CD14-positive monocyte (primary cell): ENCODE measurements around the gene OLFM2. TPM values are rescaled to one million over a fixed set of nuclear protein-coding genes. Genes with fewer than 3 reads are reported as not detected.

Experiments used
- DNase-seq, 3 donors: peaks; one replicate each; pipeline ENCODE4 v3.0.0-alpha.2; 2011 to 2022
- H2AFZ ChIP-seq: 2 replicates; pipeline ENCODE4 v1.6.0; 2012; ENCODE audit warnings: mild to moderate bottlenecking, low read depth, low read length, inconsistent platforms; ENCODE audit not compliant: insufficient read depth, poor library complexity, severe bottlenecking
- H3K27ac ChIP-seq, 2 donors: 1 replicate in 1 of 2; 2 replicates in 1 of 2; pipeline ENCODE4 v1.5.1; 2012 to 2013; ENCODE audit warnings: low read length in 2 of 2, control low read depth in 1 of 2, inconsistent platforms in 1 of 2, low read depth in 1 of 2, mild to moderate bottlenecking in 1 of 2
- H3K27me3 ChIP-seq, 2 donors: one replicate each; pipeline versions ENCODE4 v1.6.0 to v1.6.1; 2011 to 2013; ENCODE audit warnings: low read length in 2 of 2; ENCODE audit not compliant: control insufficient read depth in 2 of 2, insufficient read depth in 2 of 2
- H3K36me3 ChIP-seq, 2 donors: replicated peaks in 1 of 2; 1 replicate in 1 of 2; 2 replicates in 1 of 2; pipeline versions ENCODE4 v1.5.1 to v1.6.1; 2012 to 2013; ENCODE audit warnings: low read length in 2 of 2, control low read depth in 1 of 2, inconsistent platforms in 1 of 2, mild to moderate bottlenecking in 1 of 2; ENCODE audit not compliant: insufficient read depth in 2 of 2, control insufficient read depth in 1 of 2
- H3K4me1 ChIP-seq, 2 donors: 1 replicate in 1 of 2; 2 replicates in 1 of 2; pipeline versions ENCODE4 v1.5.1 to v1.6.1; 2012 to 2013; ENCODE audit warnings: low read length in 2 of 2, control low read depth in 1 of 2, inconsistent platforms in 1 of 2, mild to moderate bottlenecking in 1 of 2, moderate library complexity in 1 of 2; ENCODE audit not compliant: insufficient read depth in 2 of 2, control insufficient read depth in 1 of 2
- H3K4me2 ChIP-seq: replicated peaks from 2 replicates; pipeline ENCODE3; 2012; ENCODE audit warnings: low read length, moderate library complexity, mild to moderate bottlenecking; ENCODE audit not compliant: poor library complexity, severe bottlenecking; ENCODE audit errors: extremely low read depth
- H3K4me3 ChIP-seq, 3 experiments: fragments of 200-600 bp in 1 of 3; sonication (generic) in 1 of 3; replicated peaks in 1 of 3; 1 replicate in 2 of 3; 2 replicates in 1 of 3; pipeline ENCODE4 v1.5.1; 2011 to 2013; ENCODE audit warnings: low read length in 3 of 3, mild to moderate bottlenecking in 3 of 3, control low read depth in 2 of 3, low read depth in 2 of 3, inconsistent platforms in 1 of 3, moderate library complexity in 1 of 3
- H3K79me2 ChIP-seq: 2 replicates; pipeline ENCODE4 v1.6.0; 2012; ENCODE audit warnings: mild to moderate bottlenecking, control low read depth, inconsistent platforms, low read length, moderate library complexity; ENCODE audit not compliant: insufficient read depth
- H3K9ac ChIP-seq: 2 replicates; pipeline ENCODE4 v1.6.0; 2017; ENCODE audit warnings: low read length, mild to moderate bottlenecking; ENCODE audit not compliant: insufficient read depth, poor library complexity, severe bottlenecking
- H3K9me3 ChIP-seq, 2 donors: replicated peaks in 1 of 2; 1 replicate in 1 of 2; 2 replicates in 1 of 2; pipeline versions ENCODE4 v1.5.1 to v1.6.1; 2012 to 2013; ENCODE audit warnings: low read length in 2 of 2, control low read depth in 1 of 2; ENCODE audit not compliant: control insufficient read depth in 1 of 2, insufficient read depth in 1 of 2
- H4K20me1 ChIP-seq: 2 replicates; pipeline ENCODE4 v1.6.0; 2012; ENCODE audit warnings: mild to moderate bottlenecking, low read length, control low read depth, moderate library complexity; ENCODE audit not compliant: insufficient read depth
- H3K27ac Mint-ChIP-seq, 7 donors: one replicate each; pipeline ENCODE4 v1.8.0; 2020; ENCODE audit warnings: mild to moderate bottlenecking in 7 of 7, mixed read lengths in 7 of 7, moderate library complexity in 6 of 7, inconsistent platforms in 2 of 7
- H3K27me3 Mint-ChIP-seq, 3 donors: one replicate each; pipeline ENCODE4 v1.8.0; 2021 to 2022; ENCODE audit warnings: low read depth in 3 of 3, mild to moderate bottlenecking in 3 of 3, mixed read lengths in 3 of 3, moderate library complexity in 3 of 3, inconsistent platforms in 1 of 3
- H3K36me3 Mint-ChIP-seq, 2 donors: one replicate each; pipeline ENCODE4 v1.8.0; 2020; ENCODE audit warnings: mixed read lengths in 2 of 2, inconsistent platforms in 1 of 2, mild to moderate bottlenecking in 1 of 2
- H3K4me1 Mint-ChIP-seq: one replicate; pipeline ENCODE4 v1.8.0; 2020; ENCODE audit warnings: mild to moderate bottlenecking, mixed read lengths
- H3K4me3 Mint-ChIP-seq, 2 donors: one replicate each; pipeline ENCODE4 v1.8.0; 2020; ENCODE audit warnings: mild to moderate bottlenecking in 2 of 2, mixed read lengths in 2 of 2, moderate library complexity in 1 of 2
- H3K9me3 Mint-ChIP-seq, 7 donors: one replicate each; pipeline ENCODE4 v1.8.0; 2020 to 2022; ENCODE audit warnings: mixed read lengths in 7 of 7, mild to moderate bottlenecking in 6 of 7, moderate library complexity in 6 of 7, inconsistent platforms in 2 of 7
- CTCF ChIP-seq: fragments of 200-600 bp; IDR thresholded peaks from one replicate; pipeline ENCODE4 v1.8.0; 2022; ENCODE audit warnings: antibody characterized with exemption, mild to moderate bottlenecking
- WGBS: methylation state at CpG from one replicate; pipeline ENCODE4 v1.1.5; 2013; ENCODE audit warnings: missing lambda C conversion rate; ENCODE audit not compliant: insufficient coverage; 5-methylcytosine and 5-hydroxymethylcytosine counted together
- intact Hi-C, 2 donors: fragments of 100-400 bp; cut with micrococcal nuclease; formaldehyde crosslinking; loops; one replicate each; pipeline versions ENCODE4 v1.15.0 to v1.15.1; 2023
- polyA plus RNA-seq, 3 donors: library from polyadenylated mRNA; depleted of rRNA in 1 of 3; unstranded in 2 of 3; stranded (reverse) in 1 of 3; fragments of 300-500 nt in 2 of 3; fragments of >200 nt in 1 of 3; fragmentation: Illumina TruSeq in 2 of 3; gene quantifications; 1 replicate in 2 of 3; 2 replicates in 1 of 3; pipeline ENCODE4 v1.2.3, GENCODE V29; 2012 to 2021

The OLFM2 gene
- polyA plus RNA-seq, 3 donors, result not detected

- peaks cover 0 to 5% (median 4%) of the 10 kb centered on the region in 7 donors for H3K9me3 Mint-ChIP-seq
- no peak overlapping the region for H3K27ac Mint-ChIP-seq
- H3K4me3 ChIP-seq, result no peak overlapping the region
- H3K4me3 Mint-ChIP-seq, result no peak overlapping the region
- H3K9ac ChIP-seq, result no peak overlapping the region
- no peaks in the 10 kb centered on the region for H3K79me2 ChIP-seq
- no peak overlapping the region for H2AFZ ChIP-seq
- H3K27me3 ChIP-seq, result no peaks in the 10 kb centered on the region
- peaks cover 3 to 13% of the 10 kb centered on the region in 2 donors for H3K36me3 ChIP-seq
- no peaks in the 10 kb centered on the region for H4K20me1 ChIP-seq
- peaks cover 15 to 29% of the 10 kb centered on the region in 2 donors for H3K36me3 Mint-ChIP-seq
- no peak overlapping the region for H3K4me2 ChIP-seq
- no peak overlapping the region for H3K27ac ChIP-seq
- H3K4me1 ChIP-seq, result peaks cover 0 to 12% of the 10 kb centered on the region in 2 donors
- intact Hi-C loops, result no loop called here
- peaks cover 14% of the 10 kb centered on the region for H3K4me1 Mint-ChIP-seq
- no peak for DNase-seq
- TF ChIP-seq CTCF, result no peak
- no peaks in the 10 kb centered on the region for H3K9me3 ChIP-seq
- H3K27me3 Mint-ChIP-seq, result peaks cover 0 to 3% (median 0%) of the 10 kb centered on the region in 3 donors
- 97% methylated on average over 38 of the region's 38 CpGs for WGBS
Measured at GRCh38 chr19:9854282-9854846, 82.0 kb downstream of the OLFM2 start.

- H3K4me3 Mint-ChIP-seq, result no peak overlapping the region
- H3K27ac Mint-ChIP-seq, result no peak overlapping the region
- intact Hi-C loops, result no loop called here
Measured at GRCh38 chr19:9850235-9850959, 85.9 kb downstream of the OLFM2 start.

More at GRCh38 chr19:9850235-9850959, 85.9 kb downstream of the OLFM2 start:
- H3K27me3 ChIP-seq, result no peaks in the 10 kb centered on the region
- no peak overlapping the region for H3K4me3 ChIP-seq
- Mint-ChIP-seq H3K9me3 (peaks cover 0 to 5% (median 3%) of the 10 kb centered on the region in 7 donors), H3K27me3 (no peaks in the 10 kb centered on the region), H3K4me1 (no peaks in the 10 kb centered on the region), H3K36me3 (peaks cover 43 to 63% of the 10 kb centered on the region in 2 donors)
- 89% methylated on average over 17 of the region's 19 CpGs for WGBS
- no peak for TF ChIP-seq CTCF
- H2AFZ ChIP-seq, result no peak overlapping the region
- H3K4me1 ChIP-seq, result no peaks in the 10 kb centered on the region
- H4K20me1 ChIP-seq, result no peaks in the 10 kb centered on the region
- no peak overlapping the region for H3K4me2 ChIP-seq
- H3K79me2 ChIP-seq, result peaks cover 7% of the 10 kb centered on the region
- H3K9me3 ChIP-seq, result no peaks in the 10 kb centered on the region
- H3K9ac ChIP-seq, result no peak overlapping the region
- DNase-seq, result no peak
- H3K36me3 ChIP-seq, result peaks cover 36 to 53% of the 10 kb centered on the region in 2 donors
- H3K27ac ChIP-seq, result no peak overlapping the region
